MCF 10A (cell line): ENCODE measurements around the gene DUSP28. TPM values are rescaled to one million over a fixed set of nuclear protein-coding genes. Genes with fewer than 3 reads are reported as not detected.

Experiments
- BruUV-seq: library from RNA; stranded (reverse); fragments of 400-500 nt; replicated peaks from 2 replicates; lab custom pipeline; 2021; lab: Mats Ljungman, UMichigan
- CTCF ChIA-PET: fragments of 300-600 bp; sonication (Branson Sonifier 250); formaldehyde crosslinking; extraction: SDS; loops from one replicate; lab custom pipeline; 2021; ENCODE audit warnings: antibody characterized with exemption, inconsistent platforms; lab: Yijun Ruan, JAX
- POLR2A ChIA-PET: fragments of 300-600, 350-650 bp; sonication (Branson Sonifier 250); formaldehyde crosslinking; extraction: SDS; loops from one replicate; lab custom pipeline; 2020; ENCODE audit warnings: antibody characterized with exemption, inconsistent platforms; lab: Yijun Ruan, JAX
- DNase-seq: peaks from one replicate; pipeline ENCODE4 v3.0.0-alpha.2; 2018; ENCODE audit not compliant: unreplicated experiment
- H3K27ac Mint-ChIP-seq: one replicate; pipeline ENCODE4 v1.8.0; 2022; ENCODE audit warnings: mild to moderate bottlenecking, low read depth, mixed read lengths; ENCODE audit not compliant: unreplicated experiment
- H3K27me3 Mint-ChIP-seq: one replicate; pipeline ENCODE4 v1.8.0; 2022; ENCODE audit warnings: mixed read lengths; ENCODE audit not compliant: insufficient read depth, unreplicated experiment
- H3K36me3 Mint-ChIP-seq: one replicate; pipeline ENCODE4 v1.8.0; 2022; ENCODE audit warnings: mild to moderate bottlenecking, moderate library complexity, mixed read lengths; ENCODE audit not compliant: insufficient read depth, unreplicated experiment
- H3K4me1 Mint-ChIP-seq: one replicate; pipeline ENCODE4 v1.8.0; 2022; ENCODE audit warnings: mixed read lengths; ENCODE audit not compliant: insufficient read depth, unreplicated experiment
- H3K4me3 Mint-ChIP-seq: one replicate; pipeline ENCODE4 v1.8.0; 2022; ENCODE audit warnings: mild to moderate bottlenecking, moderate library complexity, mixed read lengths; ENCODE audit not compliant: unreplicated experiment
- H3K9me3 Mint-ChIP-seq: one replicate; pipeline ENCODE4 v1.8.0; 2022; ENCODE audit warnings: mixed read lengths; ENCODE audit not compliant: unreplicated experiment
- intact Hi-C: fragments of 100-400 bp; cut with micrococcal nuclease; formaldehyde crosslinking; loops from 2 replicates; pipeline ENCODE4 v1.14.1; 2022
- total RNA-seq: library from RNA; stranded (reverse); gene quantifications from 2 replicates; pipeline ENCODE4 v1.2.3, GENCODE V29; 2022
- TF ChIP-seq, protein P1 (sequence below): fragments of 200-600 bp; IDR thresholded peaks from one replicate; pipeline ENCODE4 v1.8.0; 2022; ENCODE audit warnings: antibody characterized with exemption, mild to moderate bottlenecking; ENCODE audit not compliant: unreplicated experiment

DUSP28 gene
- total RNA-seq, 1 experiment from 2014 or later: 5.2 TPM

DNA sequence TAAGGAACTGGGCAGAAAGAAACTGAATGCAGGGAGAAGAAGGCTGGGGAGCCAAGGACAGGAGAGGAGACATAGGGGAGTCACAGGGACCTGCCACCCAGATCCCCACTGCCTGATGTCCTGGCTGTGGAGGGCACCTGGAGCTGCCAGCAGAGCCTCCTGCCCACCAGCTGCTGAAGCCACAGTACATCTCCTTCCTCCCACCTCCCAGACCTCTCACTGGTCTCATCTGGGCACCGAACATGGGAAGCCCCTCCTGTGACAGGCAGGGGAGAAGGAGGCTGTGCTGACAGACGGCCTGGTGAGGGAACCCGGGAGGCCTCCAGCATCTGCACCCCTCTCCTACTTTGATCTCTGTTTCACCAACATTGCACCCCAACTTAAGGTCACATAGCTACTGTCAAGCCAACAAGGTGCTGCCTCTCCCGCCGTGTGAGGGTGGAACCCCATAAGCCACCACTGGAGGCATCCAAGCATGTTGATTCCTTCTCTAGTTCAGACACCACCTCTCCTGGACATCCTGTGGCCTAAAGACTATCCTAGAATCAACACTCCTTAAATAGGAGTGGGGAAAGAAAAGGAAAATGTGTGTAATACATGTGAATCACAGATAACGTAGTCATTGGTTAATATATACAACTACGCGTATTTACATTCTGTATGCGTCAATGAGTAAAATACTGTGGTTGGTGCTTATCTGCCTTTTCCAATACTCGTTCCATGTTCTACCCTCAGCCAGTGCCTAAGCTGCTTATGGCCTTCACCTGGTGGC is 4.6 kb downstream of the DUSP28 start:
- Mint-ChIP-seq H3K27ac (no peak overlapping the region), H3K27me3 (no peaks in the 10 kb centered on the region), H3K4me1 (peaks cover 33% of the 10 kb centered on the region), H3K36me3 (peaks cover 18% of the 10 kb centered on the region), H3K9me3 (no peaks in the 10 kb centered on the region), H3K4me3 (peak overlapping the region; percentile 78)
- TF ChIP-seq, protein P1, sequence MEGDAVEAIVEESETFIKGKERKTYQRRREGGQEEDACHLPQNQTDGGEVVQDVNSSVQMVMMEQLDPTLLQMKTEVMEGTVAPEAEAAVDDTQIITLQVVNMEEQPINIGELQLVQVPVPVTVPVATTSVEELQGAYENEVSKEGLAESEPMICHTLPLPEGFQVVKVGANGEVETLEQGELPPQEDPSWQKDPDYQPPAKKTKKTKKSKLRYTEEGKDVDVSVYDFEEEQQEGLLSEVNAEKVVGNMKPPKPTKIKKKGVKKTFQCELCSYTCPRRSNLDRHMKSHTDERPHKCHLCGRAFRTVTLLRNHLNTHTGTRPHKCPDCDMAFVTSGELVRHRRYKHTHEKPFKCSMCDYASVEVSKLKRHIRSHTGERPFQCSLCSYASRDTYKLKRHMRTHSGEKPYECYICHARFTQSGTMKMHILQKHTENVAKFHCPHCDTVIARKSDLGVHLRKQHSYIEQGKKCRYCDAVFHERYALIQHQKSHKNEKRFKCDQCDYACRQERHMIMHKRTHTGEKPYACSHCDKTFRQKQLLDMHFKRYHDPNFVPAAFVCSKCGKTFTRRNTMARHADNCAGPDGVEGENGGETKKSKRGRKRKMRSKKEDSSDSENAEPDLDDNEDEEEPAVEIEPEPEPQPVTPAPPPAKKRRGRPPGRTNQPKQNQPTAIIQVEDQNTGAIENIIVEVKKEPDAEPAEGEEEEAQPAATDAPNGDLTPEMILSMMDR: no peak
- ChIA-PET CTCF (interaction anchor here (0.6 to 5.7 kb wide), 5 partner anchors 16 to 128 kb away, joined by 3 to 52 read pairs (median 16); partner anchors contain the start of gene CAPN10), POLR2A (interaction anchor here (0.7 to 10.7 kb wide), 6 partner anchors 15 to 116 kb away, joined by 3 to 275 read pairs (median 4); partner anchors contain the start of gene CAPN10)
- no peak for DNase-seq
- BruUV-seq: no TSS peak
- intact Hi-C loops: loop anchor here (5.0 kb wide), 1 partner anchor 52 kb away; no protein-coding TSS in a partner anchor

DNA sequence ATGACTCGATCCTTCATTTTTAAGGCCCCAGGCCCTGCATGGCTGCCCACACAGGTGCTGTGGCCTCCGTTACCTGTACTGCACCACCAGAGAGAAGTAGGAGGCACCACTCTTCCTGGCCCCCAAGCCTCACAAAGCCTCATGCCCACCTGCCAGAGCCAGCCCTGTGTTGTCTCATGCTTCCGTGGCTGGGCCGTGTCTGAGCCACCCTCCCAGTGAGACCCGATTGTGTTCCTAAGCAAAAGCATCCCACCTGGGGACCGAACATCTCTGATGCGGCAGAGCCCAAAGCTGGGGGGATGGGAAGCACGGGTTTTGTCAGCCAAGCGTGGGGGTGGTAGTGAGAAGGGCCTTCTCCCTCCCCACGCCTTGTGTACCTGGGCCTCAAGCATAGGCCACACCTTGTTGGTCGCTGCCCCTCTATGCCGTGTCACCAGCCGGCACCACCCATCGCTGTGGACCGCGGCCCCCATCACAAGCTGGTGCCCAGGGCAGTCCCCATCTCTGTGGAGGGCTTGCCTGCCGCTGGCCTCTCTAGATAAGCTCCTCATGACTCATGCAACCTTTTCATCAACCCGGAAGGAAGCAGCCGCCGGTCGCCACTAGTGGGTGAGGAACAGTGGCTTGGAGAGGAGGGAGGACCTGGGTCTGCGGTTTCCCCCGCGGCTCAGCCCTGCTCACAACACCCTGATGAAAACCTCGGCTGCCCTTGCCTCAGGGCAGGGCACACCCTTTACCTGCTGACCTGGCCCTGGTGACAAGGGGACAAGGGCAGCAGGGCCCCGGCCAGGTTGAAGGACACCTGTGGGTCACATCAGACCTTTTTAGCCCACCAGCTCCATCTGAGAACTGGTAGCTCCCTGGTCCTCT is 5.4 kb downstream of the DUSP28 start:
- Mint-ChIP-seq H3K9me3 (no peaks in the 10 kb centered on the region), H3K36me3 (peaks cover 20% of the 10 kb centered on the region), H3K27me3 (no peaks in the 10 kb centered on the region), H3K27ac (peak overlapping the region; percentile 80), H3K4me3 (peak overlapping the region; percentile 78), H3K4me1 (peaks cover 33% of the 10 kb centered on the region)
- TF ChIP-seq, protein P1: no peak
- peak; percentile 83 for DNase-seq
- CTCF ChIA-PET: interaction anchor here (0.6 to 5.7 kb wide), 12 partner anchors 10 to 717 kb away, joined by 3 to 52 read pairs (median 4); partner anchors contain the start of gene CAPN10
- POLR2A ChIA-PET: interaction anchor here (0.6 to 10.7 kb wide), 12 partner anchors 8 to 1166 kb away, joined by 3 to 275 read pairs (median 3); partner anchors contain the start of genes ANKMY1, CAPN10 and DTYMK
- BruUV-seq: no TSS peak
- intact Hi-C loops: loop anchor here (2.0 to 5.0 kb wide), 2 partner anchors 21 to 53 kb away; partner anchors contain the start of gene CAPN10

DNA sequence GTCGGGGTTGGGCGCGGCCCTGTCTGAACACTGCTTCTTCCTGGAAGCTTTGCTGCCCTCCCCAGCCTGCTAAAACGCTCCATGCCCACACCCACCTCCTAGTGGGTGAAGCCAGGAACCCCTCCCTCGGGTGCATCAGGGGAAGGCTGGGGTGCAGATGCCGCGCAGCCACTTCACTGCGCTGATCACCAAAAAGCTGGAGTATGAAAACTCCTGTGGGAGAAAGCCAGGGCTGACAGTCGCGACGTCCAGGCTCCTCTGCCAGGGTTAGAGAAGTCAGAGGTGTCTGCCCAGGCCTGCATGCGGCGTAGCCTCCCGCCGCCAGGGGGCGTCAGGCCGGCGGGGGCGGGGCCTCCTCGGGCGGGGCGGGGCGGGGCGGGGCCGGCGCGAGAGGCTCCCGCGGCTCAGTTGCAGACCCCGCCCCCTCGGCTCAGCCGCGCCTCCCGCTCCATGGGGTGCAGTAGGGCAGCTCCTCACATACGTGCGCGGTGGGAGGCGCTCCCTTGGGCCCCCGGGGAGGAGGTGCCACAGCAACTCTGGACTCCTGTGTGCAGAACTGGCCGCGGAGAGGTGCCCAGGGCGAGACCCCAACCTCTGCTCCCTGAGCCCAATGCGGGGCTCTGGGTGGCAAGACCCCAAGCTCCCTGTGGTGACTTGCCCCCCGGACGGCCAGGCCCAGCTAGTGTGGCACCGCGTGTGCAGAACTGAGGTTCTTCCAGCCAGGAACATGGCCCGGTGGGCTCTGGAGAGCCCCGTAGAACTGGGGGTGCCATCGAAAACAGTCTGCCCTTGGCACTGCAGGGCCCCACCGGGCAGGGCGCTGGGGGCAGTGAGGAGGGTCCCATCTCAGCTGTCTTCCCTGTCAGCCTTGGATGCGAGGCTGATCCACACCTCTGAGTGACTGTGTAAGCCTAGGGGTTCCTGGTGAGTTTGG is 6.3 kb downstream of the DUSP28 start:
- H3K9me3 Mint-ChIP-seq: no peaks in the 10 kb centered on the region
- TF ChIP-seq, protein P1: peak; percentile 89
- peak overlapping the region; percentile 80 for H3K27ac Mint-ChIP-seq
- H3K36me3 Mint-ChIP-seq: peaks cover 14% of the 10 kb centered on the region
- ChIA-PET CTCF (interaction anchor here (0.5 to 5.7 kb wide), 14 partner anchors 9 to 716 kb away, joined by 3 to 52 read pairs (median 4); partner anchors contain the start of gene CAPN10), POLR2A (interaction anchor here (0.6 to 10.7 kb wide), 11 partner anchors 9 to 1165 kb away, joined by 3 to 275 read pairs (median 3); partner anchors contain the start of genes ANKMY1, CAPN10 and DTYMK)
- no TSS peak for BruUV-seq
- peaks cover 34% of the 10 kb centered on the region for H3K4me1 Mint-ChIP-seq
- intact Hi-C loops: loop anchor here (2.0 to 5.0 kb wide), 2 partner anchors 20 to 54 kb away; partner anchors contain the start of gene CAPN10
- peak; percentile 91 for DNase-seq
- peak overlapping the region; percentile 78 for H3K4me3 Mint-ChIP-seq
- no peaks in the 10 kb centered on the region for H3K27me3 Mint-ChIP-seq
